Measurements from ENCODE around the gene HIF1A.
"Not testable (repeated sequence)": the region's sequence is repeated elsewhere in the genome, so short reads cannot be mapped to it uniquely, and the experiment has no call there.

Gene HIF1A

DNA sequence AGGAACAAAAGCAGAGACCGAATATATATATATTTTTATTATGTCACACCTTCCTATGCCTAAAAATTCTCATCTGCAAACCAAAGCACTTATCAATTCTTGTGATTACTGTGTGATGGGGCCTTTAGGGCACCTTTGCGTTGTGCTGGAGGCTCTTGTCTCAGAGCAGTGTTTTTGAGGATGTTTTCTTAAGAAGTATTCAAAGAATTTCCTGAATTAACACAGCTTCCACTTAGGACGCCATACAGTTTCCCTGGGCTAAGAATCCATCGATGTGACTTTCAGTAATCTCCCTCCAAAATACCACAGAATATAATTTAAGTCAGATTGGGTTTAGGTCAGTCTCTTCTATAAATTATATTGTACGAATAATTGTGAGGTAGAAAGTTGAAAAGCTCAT, 22.0 kb upstream of the HIF1A start:
- no peak for DNase-seq (ENCODE audit: low spot score)

DNA sequence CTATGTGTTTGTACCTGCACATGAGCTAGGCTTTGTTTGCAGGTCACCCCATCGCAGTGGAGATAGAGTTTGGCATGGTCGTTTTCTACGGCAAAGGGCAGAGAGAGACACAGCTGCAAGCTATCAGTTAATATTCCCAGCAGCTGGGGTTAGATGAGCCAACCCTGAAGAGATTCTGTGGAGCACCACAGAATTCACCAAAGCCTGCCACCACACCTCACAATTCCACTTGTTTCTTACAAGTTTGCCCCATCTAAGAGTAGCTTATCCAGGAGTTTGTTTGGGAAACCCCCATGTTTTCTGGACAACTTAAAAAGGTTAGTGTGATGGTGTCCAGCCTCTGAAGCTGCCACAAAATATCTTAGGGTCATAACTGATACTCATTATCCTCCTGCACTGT, 20.0 kb upstream of the HIF1A start:
- DNase-seq (ENCODE audit: low spot score), result no peak

DNA sequence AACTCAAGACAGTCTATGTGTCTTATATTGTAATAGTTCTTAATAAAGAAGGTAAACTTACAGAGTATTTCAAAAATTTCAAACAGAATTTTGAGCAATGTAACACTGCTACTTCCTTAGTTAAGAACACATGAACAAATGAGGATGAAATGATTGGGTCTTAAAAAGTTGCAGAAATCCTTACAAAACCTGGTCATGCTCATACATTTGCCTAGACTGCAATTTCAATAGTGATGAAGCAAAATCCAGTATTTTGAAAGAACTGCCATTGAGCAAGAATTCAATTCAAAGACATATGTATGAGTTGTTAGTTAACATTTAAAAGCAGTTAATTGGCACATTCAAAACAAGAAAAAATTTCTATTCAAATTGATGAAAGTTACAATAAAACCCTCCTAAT, 17.8 kb upstream of the HIF1A start:
- no peak for DNase-seq (ENCODE audit: low spot score)

DNA sequence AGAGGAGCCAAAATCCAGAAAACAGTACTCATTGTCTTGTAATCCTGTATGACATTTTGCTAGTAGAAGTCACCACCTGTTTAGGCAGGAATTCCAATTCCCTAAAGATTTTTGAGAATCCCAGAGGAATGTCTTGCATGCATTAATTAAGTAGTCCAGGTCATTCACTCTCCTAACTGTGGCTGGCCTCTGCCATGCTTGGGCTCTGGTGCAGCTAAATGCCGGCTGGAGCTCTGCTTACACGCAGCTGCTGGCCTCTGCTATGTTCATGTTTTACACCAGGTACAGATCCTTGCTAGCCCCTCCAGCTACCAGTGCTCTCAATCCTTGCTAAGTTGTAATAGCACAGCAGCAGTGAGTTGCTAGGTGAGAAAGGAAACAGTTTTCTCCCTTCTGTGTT, 16.3 kb upstream of the HIF1A start:
- no peak for DNase-seq (ENCODE audit: low spot score)

DNA sequence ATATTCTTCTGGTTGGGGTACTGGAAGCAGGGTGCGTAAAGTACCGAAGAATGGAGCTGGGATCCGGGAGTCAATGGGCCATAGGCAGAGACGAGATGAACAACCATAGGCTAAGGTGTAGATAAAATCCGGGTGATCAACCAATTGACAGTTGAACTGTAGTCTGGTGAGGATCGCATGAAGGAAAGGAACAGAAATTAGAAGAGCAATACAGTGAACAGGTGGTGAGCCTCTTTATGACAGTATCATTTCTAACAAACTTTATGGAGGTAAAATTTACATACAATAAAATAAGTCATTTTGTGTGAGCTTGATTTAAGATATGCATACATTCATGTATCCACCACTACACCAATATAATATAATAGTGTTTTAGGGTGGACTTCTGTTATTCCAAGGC, 13.9 kb upstream of the HIF1A start:
- no peak for DNase-seq (ENCODE audit: low spot score)

DNA sequence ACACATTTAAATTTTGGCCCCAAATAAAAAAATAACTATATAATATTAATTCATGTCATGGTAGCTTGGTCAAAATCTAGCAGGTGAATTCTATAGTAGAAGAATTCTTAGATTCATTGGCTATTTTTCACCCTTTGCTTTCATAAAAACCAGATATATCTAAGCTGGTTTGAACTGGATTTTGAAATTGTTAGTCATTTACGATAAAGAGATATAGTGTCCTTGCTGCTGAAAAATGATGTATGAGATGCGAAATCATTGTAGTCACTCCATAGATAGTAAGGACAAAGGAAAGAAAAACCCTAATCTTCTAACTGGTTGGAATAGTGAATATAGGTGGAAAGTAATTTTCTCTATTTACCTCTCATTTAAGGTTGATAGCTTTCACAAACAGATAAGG, 12.2 kb upstream of the HIF1A start:
- DNase-seq (ENCODE audit: low spot score), result no peak

DNA sequence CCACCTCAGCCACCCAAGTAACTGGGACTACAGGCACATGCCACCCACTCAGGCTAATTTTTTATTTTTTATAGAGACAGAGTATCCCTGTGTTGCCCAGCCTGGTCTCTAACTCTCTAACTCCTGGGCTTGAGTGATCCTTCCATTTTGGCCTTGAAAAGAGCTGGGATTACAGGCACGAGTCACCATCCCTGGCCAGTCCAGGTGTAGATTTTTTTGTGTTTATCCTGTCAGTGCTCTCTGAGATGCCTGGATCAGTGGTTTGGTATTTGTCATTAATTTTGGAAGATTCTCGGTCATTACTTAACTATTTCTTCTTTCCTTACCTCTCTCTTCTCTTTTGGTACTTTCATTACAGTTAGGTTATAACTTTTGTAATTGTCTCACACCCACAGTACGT, 5.3 kb upstream of the HIF1A start:
- DNase-seq (ENCODE audit: low spot score), result no peak

DNA sequence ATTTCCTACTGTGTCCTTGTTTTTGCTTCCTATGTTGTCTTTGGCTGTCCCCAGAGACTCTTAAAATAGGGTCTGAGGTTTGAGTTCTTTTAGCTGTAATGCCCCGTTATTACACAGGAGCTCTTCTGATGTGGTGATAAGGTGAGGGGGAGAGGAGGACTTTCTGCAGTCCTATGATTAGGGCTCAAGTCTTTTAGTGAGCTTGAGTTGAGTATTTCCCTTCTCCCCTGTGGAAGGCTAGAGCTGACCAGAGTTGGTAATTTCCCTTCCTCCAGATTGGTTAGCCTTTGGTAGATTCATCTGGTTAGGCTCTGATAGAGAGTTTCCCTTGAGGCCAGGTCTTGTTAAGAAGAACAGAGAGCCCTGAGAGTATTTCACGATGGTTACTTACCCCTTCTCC, 4.3 kb upstream of the HIF1A start:
- no peak for DNase-seq (ENCODE audit: low spot score)

DNA sequence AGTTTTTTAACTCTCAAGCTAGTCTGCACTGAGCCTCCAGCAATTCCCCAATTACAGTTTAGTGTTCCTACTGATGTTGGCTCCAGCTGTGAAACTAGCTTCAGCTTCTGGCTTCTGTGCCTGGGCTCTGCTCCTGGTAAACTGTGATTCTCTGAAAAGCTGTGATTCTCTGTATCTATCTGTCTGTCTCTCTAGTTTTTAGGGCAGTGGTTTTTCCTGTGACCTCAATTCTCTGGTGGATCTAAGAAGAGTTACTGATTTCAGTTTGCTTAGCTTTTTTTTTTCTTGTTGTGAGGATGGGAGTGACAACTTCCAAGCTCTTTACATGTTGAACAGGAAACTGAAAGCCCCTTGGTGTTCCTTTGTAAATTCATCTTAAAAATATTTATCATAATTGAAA, 3.8 kb upstream of the HIF1A start:
- no peak for DNase-seq (ENCODE audit: low spot score)

DNA sequence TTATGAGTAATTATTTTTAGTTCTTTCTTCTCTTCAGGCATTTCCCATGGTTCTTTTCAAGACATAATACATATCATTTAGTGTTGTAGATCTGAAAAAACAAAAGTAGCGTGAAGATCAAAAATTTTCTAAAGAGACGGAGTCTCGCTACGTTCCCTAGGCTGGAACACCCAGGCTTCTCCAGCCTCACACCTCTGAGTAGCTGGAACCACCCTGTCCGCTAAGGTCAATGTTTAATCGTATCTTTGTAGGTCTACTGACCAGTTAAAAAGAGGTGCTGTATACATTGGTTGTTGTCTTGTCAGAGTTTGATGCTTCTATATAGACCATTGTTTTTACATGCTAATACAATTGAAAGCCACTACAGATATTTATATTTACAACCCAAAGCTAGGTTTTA, 1.3 kb upstream of the HIF1A start:
- no peak for DNase-seq (ENCODE audit: low spot score)

DNA sequence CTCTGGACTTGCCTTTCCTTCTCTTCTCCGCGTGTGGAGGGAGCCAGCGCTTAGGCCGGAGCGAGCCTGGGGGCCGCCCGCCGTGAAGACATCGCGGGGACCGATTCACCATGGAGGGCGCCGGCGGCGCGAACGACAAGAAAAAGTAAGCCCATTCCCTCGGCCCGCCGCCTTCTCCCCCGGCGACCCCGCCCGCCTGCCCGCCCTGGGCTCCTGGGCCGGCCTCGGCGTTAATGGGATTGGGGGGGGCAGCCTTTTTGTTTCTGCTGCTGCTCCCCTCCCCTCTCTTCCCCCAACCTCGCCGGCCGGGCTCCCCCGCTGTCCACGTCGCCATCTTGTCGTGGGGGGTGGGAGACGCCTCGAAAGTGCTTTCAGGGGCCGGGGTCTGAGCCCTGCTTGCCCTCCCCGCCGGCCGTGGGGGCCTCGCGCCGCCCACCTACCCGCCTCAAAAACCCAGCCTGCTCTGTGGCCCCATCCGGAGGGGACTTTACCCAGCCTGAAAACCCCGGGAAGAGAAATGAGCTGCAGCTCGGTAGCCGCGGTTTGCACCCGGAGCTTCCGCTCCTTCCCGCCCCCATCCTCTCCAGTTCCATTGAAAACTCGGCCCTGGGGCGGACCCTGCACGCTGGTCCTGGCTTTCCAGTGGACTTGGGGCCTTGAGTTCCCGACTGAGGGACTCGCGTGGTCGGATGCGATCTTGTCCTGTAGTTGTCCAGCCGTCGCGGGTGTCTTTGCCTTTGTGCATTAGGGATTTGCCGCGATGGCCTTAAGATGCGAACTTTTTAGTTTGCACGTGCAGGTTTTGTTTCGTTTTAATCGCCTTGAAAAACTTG, 598 bp downstream of the HIF1A start:
- peak; percentile 48 for DNase-seq (ENCODE audit: low spot score)

DNA sequence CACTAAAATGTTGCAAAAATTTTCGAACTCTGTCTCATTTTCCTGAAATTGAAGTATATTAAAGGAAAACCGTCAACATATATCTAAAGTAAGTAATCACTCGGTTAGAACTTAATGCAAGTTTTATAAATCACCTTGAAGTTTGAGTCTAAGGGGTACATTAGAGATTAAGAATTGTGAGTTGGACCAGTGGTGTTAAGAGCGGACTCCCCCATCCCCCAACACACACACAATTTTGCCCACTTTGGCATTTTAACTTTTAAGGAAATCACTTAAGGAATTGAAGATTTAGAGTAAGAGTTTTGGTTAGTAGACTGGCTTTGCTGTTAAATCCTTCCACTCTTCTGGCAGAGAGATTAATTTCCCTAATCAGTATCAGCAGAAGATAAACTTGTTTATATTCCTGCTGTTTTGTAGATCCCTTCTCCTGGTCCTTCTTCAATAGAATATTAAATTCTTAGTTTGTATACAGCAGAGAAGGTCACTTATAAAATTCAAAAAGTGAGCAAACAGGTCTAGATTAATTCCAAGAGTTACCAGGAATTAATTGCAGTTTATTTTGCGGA, 1.5 kb downstream of the HIF1A start:
- peak; percentile 31 for DNase-seq (ENCODE audit: low spot score)

DNA sequence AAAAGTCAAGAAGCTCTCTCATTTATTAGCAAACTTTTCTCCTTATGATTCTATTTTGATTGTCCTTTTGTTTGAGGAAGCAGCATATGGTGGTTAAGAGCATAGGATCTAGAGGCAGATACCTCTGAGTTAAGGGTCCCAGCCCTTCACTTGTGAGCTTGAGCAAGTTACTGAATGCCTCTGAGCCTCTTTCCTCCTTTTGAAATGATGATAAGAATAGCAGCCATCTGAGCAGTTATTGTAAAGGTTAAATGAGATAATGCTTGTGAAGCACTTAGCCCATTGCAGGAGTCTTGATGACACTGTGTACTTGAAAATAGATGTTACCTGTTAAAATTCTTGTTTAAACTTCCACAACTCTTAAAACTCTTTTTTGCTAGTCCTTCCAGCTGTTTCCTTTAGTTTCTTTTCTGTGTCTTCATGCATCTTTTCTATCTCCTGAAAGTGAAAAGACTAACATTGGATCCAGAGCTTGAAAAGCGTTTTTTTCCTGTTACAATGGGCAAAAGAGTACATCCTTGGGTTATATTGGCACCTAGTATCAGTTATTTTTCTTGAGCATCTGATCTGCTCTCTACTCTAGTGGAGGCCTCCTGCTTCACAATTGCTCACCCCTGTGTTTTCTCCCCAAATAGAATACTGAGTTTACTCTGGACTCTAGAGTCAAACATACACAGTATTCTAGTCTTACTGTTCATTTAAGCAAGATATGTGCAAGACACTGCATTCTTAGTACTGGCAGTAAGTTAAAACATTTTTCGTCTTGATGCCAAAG, 3.1 kb downstream of the HIF1A start:
- DNase-seq (ENCODE audit: low spot score), result peak; percentile 19

DNA sequence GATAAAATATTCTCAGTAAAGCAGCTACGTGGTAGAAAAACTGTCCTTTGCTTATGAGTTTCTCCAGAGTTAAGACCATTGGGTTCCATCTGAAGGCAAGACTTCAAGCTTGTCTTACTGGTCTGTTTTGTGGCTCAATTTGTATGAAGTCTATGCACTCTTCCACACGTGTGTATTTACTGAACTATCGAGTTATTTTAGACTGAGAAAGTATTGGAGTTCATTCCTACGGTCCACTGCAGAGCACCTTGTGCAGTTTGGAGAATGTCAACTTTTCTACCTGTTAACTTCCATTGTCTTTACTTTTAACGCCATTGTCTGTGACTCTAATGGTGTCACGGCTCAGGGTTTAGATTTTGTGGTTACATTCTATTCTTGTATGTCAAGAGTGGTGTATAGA, 3.7 kb downstream of the HIF1A start:
- DNase-seq (ENCODE audit: low spot score), result peak; percentile 13

DNA sequence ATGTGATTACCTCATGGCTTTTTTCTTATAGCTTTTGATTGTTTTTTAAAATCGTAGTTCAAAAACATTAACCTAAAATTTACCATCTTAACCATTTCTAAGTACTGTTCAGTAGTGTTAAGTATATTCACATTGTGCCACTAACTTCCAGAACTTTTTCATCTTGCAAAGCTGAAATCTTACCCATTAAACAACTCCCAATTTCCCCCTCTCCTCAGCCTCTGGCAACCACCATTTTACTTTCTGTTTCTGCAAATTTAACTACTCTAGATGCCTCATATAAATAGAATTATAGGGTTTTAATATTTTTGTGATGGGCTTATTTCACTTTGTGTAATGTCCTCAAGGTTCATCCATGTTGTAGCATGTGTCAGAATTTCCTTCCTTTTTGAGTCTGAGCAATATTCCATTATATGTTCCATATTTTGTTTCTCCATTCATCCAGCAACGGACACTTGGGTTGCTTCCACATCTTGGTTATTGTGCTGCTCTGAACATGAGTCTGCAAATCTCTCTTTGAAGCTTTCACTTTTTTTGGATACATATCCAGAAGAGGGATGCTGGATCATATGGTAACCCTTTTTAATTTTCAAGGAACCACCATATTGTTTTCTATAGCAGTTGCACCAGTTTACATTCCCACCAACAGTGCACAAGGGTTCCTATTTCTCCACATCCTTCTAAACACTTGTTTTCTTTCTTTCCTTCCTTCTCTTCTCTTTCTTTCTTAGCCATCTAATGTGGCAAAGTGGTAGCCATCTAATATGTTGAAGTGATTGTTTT, 5.0 kb downstream of the HIF1A start:
- no peak for DNase-seq (ENCODE audit: low spot score)

DNA sequence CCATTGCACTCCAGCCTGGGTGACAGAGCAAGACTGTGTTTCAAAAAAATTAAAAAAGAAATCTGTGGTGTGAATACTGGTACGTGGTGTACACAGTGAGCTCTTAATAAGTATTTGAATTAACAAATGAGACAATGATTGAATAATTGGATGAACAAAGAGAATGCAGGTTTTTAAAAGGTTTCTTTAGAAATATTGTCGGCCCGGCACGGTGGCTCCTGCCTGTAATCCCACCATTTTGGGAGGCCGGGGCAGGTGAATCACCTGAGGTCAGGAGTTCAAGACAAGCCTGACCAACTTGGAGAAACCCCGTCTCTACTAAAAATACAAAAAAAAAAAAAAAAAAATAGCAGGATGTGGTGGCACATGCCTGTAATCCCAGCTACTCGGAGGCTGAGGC, 6.6 kb downstream of the HIF1A start:
- DNase-seq (ENCODE audit: low spot score), result no peak

DNA sequence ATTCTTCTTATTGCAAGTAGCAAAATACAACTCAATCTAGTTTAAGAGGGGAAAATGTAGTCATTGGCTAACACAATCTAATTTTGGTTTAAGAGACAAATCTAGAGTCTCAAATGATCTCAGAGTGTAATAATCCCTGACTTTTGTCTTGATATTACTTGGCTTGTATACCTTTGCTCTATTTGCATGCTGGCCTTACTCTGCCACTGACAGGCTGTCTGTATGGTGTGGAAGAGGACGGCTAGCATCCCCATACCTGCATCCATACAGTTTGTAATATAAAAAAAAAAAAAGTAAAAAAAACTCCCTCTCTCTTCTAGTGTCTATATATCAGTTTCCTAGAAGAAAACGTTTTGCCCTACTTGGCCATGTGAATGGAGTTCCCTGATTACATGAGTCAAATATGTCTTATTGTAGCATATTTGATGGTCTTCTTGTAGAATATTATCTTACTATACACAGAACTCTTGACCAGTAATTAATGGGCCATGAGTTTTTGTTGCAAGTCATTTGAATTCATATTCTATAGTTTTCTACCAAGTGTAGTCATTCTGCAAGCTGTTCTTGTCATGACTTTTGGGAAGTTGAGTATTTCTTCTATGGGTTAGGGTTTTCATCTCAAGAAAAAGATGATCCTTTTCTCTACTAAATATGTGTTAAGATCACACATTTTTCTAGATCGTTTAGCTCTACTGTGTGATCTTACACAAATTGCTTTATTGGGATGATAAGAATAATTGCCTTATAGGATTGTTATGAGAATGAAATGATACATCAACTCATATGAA, 8.2 kb downstream of the HIF1A start:
- no peak for DNase-seq (ENCODE audit: low spot score)

DNA sequence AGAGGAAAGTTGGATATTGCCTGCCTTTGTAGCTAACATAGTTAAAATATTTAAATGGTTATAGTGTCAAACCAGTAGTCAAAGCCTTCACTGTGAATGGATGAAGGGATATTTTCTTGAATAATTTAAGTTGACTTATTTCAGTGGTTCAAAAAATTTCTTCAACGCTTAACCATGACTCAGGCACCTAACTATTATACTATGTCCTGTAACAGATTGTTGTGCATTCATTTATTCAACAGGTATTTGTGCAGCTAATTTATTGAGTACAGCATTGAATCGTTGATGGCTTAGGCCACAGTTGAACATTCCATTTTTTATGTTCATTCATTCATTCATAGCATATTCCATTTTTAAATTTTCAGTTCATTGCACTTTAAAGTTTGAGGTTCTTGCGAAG, 9.2 kb downstream of the HIF1A start:
- no peak for DNase-seq (ENCODE audit: low spot score)

DNA sequence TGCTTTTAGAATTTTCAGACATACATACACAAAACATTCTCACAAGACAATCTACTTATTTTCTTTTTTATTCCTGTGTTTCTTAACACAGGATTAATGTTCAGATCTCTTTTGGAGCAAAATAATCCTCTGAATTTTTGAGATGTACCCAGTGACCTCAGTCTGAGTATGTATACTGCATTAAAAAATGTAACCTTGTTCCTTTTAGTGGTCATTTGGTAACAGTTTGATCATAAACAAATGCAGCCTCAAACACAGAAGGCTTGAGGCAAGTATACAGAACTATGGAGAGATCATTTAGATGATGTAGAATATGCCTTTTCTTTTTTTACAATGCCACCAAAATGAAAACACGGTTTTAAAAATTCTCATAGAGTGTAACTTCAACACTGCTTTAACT, 9.7 kb downstream of the HIF1A start:
- no peak for DNase-seq (ENCODE audit: low spot score)

DNA sequence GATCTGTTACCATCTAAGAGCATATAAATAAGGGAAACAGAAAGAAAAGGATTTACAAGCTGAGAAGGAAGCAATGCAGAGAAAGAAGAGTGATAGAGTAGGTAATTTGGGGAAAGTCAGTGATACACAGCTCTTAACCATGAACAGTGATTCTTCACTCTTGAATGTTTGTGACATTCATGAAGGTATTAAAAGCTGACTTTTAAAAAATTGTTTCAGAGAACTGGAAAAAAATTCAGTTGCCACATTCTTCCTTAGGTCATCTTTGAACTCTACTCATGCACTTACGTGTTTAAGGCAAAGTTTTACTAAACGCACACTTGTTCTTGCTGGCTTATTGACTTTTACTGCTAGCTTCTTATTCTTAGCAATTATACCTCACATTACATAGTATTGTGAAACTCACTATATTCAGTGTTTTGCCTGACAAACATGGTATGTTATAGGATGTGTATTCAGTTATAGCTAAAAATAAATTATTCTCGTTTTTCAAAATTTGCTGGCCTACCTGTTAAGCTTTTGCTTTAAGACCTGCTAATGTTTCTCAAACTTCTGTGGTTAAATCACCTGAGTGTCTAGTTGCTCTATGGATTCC, 10.9 kb downstream of the HIF1A start:
- no peak for DNase-seq (ENCODE audit: low spot score)

DNA sequence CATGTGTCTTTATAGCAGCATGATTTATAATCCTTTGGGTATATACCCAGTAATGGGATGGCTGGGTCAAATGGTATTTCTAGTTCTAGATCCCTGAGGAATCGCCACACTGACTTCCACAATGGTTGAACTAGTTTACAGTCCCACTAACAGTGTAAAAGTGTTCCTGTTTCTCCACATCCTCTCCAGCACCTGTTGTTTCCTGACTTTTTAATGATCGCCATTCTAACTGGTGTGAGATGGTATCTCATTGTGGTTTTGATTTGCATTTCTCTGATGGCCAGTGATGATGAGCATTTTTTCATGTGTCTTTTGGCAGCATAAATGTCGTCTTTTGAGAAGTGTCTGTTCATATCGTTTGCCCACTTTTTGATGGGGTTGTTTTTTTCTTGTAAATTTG, 12.5 kb downstream of the HIF1A start:
- DNase-seq (ENCODE audit: low spot score), result not testable (repeated sequence)
